B cell (primary cell): Measurements from ENCODE around the gene PRKN. TPM values are rescaled to one million over a fixed set of nuclear protein-coding genes. Genes with fewer than 3 reads are reported as not detected.

Experiments used
- ATAC-seq: fragments of 200-7000 bp; cut with Tn5 transposase; one replicate; pipeline ENCODE4 v1.10.0; 2021; ENCODE audit warnings: low read depth, mild to moderate bottlenecking, moderate number of reproducible peaks, moderate library complexity
- CTCF ChIA-PET: fragments of 350-600 bp; sonication (Branson Sonifier 250); formaldehyde crosslinking; loops from one replicate; lab custom pipeline; 2021; ENCODE audit warnings: antibody characterized with exemption, inconsistent platforms; lab: Charles Lee
- POLR2A ChIA-PET: fragments of 350-600 bp; sonication (Branson Sonifier 250); formaldehyde crosslinking; loops from one replicate; lab custom pipeline; 2021; ENCODE audit warnings: antibody characterized with exemption; lab: Charles Lee
- DNase-seq: peaks from one replicate; pipeline ENCODE4 v3.0.0; 2013
- H2AFZ ChIP-seq: 2 replicates; pipeline ENCODE4 v1.6.1; 2012; ENCODE audit warnings: mild to moderate bottlenecking, low read depth, low read length; ENCODE audit not compliant: insufficient read depth, poor library complexity, severe bottlenecking
- H3K27ac ChIP-seq, 2 donors: 1 replicate in 1 of 2; 2 replicates in 1 of 2; pipeline ENCODE4 v1.5.1; 2012 to 2013; ENCODE audit warnings: low read length in 2 of 2, mild to moderate bottlenecking in 2 of 2, moderate library complexity in 1 of 2
- H3K27me3 ChIP-seq, 4 experiments: fragments of 200-600 bp in 1 of 4; sonication (generic) in 1 of 4; replicated peaks in 1 of 4; 1 replicate in 2 of 4; 2 replicates in 2 of 4; pipeline versions ENCODE4 v1.6.1 to v1.7.0; 2013 to 2016; ENCODE audit warnings: low read length in 3 of 4, mild to moderate bottlenecking in 2 of 4, mixed read lengths in 1 of 4, moderate library complexity in 1 of 4; ENCODE audit not compliant: insufficient read depth in 4 of 4, control insufficient read depth in 3 of 4; ENCODE audit errors: control extremely low read depth in 1 of 4
- H3K36me3 ChIP-seq, 2 experiments: replicated peaks in 1 of 2; 1 replicate in 1 of 2; 2 replicates in 1 of 2; pipeline versions ENCODE4 v1.6.1 to v1.7.1; 2013; ENCODE audit warnings: low read length in 1 of 2; ENCODE audit not compliant: insufficient read depth in 2 of 2, control insufficient read depth in 1 of 2; ENCODE audit errors: control extremely low read depth in 1 of 2, extremely low read depth in 1 of 2
- H3K4me1 ChIP-seq, 2 donors: fragments of 200-600 bp in 1 of 2; sonication (generic) in 1 of 2; 1 replicate in 1 of 2; 2 replicates in 1 of 2; pipeline versions ENCODE4 v1.5.1 to v1.6.1; 2013 to 2017; ENCODE audit warnings: low read length in 2 of 2; ENCODE audit not compliant: control insufficient read depth in 2 of 2, insufficient read depth in 2 of 2
- H3K4me2 ChIP-seq: replicated peaks from 2 replicates; pipeline ENCODE3; 2012; ENCODE audit warnings: mild to moderate bottlenecking, low read depth, low read length; ENCODE audit not compliant: poor library complexity, severe bottlenecking
- H3K4me3 ChIP-seq, 5 experiments: fragments of 200-600 bp in 1 of 5; sonication (generic) in 1 of 5; 1 replicate in 3 of 5; 2 replicates in 2 of 5; pipeline versions ENCODE4 v1.5.1 to v1.7.0; 2011 to 2016; ENCODE audit warnings: low read length in 4 of 5, mild to moderate bottlenecking in 4 of 5, low read depth in 2 of 5, control low read depth in 1 of 5, moderate library complexity in 1 of 5; ENCODE audit not compliant: insufficient read depth in 1 of 5; ENCODE audit errors: control extremely low read depth in 1 of 5, extremely low read depth in 1 of 5
- H3K79me2 ChIP-seq: fragments of 200-600 bp; sonication (generic); one replicate; pipeline ENCODE4 v1.6.0; 2016; ENCODE audit warnings: low read length; ENCODE audit not compliant: control insufficient read depth, insufficient read depth
- H3K9ac ChIP-seq: fragments of 200-600 bp; sonication (generic); 2 replicates; pipeline ENCODE4 v1.6.1; 2017; ENCODE audit warnings: mild to moderate bottlenecking, low read length, moderate library complexity
- H3K9me3 ChIP-seq, 3 donors: one replicate each; pipeline versions ENCODE4 v1.6.1 to v1.7.1; 2013; ENCODE audit warnings: low read length in 2 of 3; ENCODE audit not compliant: control insufficient read depth in 2 of 3, insufficient read depth in 1 of 3; ENCODE audit errors: control extremely low read depth in 1 of 3
- H4K20me1 ChIP-seq: 2 replicates; pipeline ENCODE4 v1.6.0; 2012; ENCODE audit warnings: mild to moderate bottlenecking, low read length; ENCODE audit not compliant: insufficient read depth, control insufficient read depth, poor library complexity, severe bottlenecking
- H3K27ac Mint-ChIP-seq: one replicate; pipeline ENCODE4 v1.8.0; 2021; ENCODE audit warnings: mixed read lengths
- H3K27me3 Mint-ChIP-seq: one replicate; pipeline ENCODE4 v1.8.0; 2021; ENCODE audit warnings: mixed read lengths
- H3K4me1 Mint-ChIP-seq: one replicate; pipeline ENCODE4 v1.8.0; 2021; ENCODE audit warnings: mixed read lengths
- H3K4me3 Mint-ChIP-seq: one replicate; pipeline ENCODE4 v1.8.0; 2021; ENCODE audit warnings: mixed read lengths
- H3K9me3 Mint-ChIP-seq: one replicate; pipeline ENCODE4 v1.8.0; 2022; ENCODE audit warnings: mixed read lengths; ENCODE audit not compliant: insufficient read depth
- EZH2 ChIP-seq: IDR thresholded peaks from 2 replicates; pipeline ENCODE4 v1.6.1; 2012; ENCODE audit warnings: borderline replicate concordance, low read depth, mild to moderate bottlenecking, moderate library complexity, low read length; ENCODE audit not compliant: insufficient read depth, poor library complexity, severe bottlenecking
- WGBS: methylation state at CpG from one replicate; pipeline ENCODE4 v1.1.5; 2013; ENCODE audit warnings: missing lambda C conversion rate; ENCODE audit not compliant: insufficient coverage; 5-methylcytosine and 5-hydroxymethylcytosine counted together
- intact Hi-C: fragments of 100-400 bp; cut with micrococcal nuclease; formaldehyde crosslinking; loops from one replicate; pipeline ENCODE4 v1.10.0; 2022
- polyA plus RNA-seq: library from polyadenylated mRNA; depleted of rRNA; stranded (reverse); fragments of >200 nt; gene quantifications from 2 replicates; pipeline ENCODE4 v1.2.3, GENCODE V29; 2012
- total RNA-seq, 2 donors: library from RNA; stranded (reverse); fragments of 120-200 nt in 1 of 2; gene quantifications; 1 replicate in 1 of 2; 2 replicates in 1 of 2; pipeline versions ENCODE4 v1.2.3 to v1.2.4, GENCODE V29; 2013 to 2022
- TF ChIP-seq, protein P1 (sequence below): fragments of 200-600 bp; IDR thresholded peaks from one replicate; pipeline ENCODE4 v1.8.0; 2022; ENCODE audit warnings: antibody characterized with exemption, mild to moderate bottlenecking

PRKN gene
- total and polyA plus RNA-seq, 2 donors (not counting 1 experiment from before 2014, with no cell fraction given): 1.6 to 6.2 TPM

DNA sequence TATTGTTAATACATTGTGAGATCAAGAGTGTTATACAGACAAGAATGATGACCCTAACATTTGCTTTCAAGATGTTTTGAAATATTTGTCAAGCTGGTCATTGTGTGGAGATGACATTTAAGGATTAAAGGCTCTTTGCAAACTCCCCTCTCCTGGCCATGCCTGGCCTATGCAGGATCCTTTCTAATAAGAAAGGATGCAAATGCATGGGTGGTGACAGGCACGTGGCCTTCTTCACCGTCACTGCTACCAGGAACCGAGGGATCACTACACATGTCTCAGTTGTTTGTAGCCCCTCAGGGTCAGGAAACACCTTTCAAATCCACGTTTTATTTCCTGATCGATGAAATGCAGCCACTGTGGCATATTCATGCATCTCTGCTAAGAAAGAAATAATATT is 419.7 kb downstream of the PRKN start:
- Histone ChIP-seq H3K4me1 (no peaks in the 10 kb centered on the region), H3K4me3 (no peak overlapping the region), H3K27me3 (no peaks in the 10 kb centered on the region), H4K20me1 (no peaks in the 10 kb centered on the region), H3K36me3 (no peaks in the 10 kb centered on the region), H3K27ac (no peak overlapping the region), H3K9ac (no peak overlapping the region), H2AFZ (no peak overlapping the region), H3K9me3 (peaks cover 0 to 4% (median 0%) of the 10 kb centered on the region in 3 donors), H3K79me2 (no peaks in the 10 kb centered on the region), H3K4me2 (no peak overlapping the region)
- Mint-ChIP-seq H3K27ac (no peak overlapping the region), H3K4me1 (no peaks in the 10 kb centered on the region), H3K27me3 (no peaks in the 10 kb centered on the region), H3K9me3 (peaks cover 7% of the 10 kb centered on the region), H3K4me3 (no peak overlapping the region)
- ChIA-PET POLR2A (no interaction called here), CTCF (no interaction called here)
- DNase-seq: no peak
- no peak for ATAC-seq
- 92% methylated on average over 3 of the region's 5 CpGs for WGBS
- intact Hi-C loops: no loop called here
- TF ChIP-seq, protein P1, sequence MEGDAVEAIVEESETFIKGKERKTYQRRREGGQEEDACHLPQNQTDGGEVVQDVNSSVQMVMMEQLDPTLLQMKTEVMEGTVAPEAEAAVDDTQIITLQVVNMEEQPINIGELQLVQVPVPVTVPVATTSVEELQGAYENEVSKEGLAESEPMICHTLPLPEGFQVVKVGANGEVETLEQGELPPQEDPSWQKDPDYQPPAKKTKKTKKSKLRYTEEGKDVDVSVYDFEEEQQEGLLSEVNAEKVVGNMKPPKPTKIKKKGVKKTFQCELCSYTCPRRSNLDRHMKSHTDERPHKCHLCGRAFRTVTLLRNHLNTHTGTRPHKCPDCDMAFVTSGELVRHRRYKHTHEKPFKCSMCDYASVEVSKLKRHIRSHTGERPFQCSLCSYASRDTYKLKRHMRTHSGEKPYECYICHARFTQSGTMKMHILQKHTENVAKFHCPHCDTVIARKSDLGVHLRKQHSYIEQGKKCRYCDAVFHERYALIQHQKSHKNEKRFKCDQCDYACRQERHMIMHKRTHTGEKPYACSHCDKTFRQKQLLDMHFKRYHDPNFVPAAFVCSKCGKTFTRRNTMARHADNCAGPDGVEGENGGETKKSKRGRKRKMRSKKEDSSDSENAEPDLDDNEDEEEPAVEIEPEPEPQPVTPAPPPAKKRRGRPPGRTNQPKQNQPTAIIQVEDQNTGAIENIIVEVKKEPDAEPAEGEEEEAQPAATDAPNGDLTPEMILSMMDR: no peak
- no peak for TF ChIP-seq EZH2

- H3K27me3 Mint-ChIP-seq: no peaks in the 10 kb centered on the region
- no peak overlapping the region for H2AFZ ChIP-seq
- H3K9me3 ChIP-seq: peaks cover 0 to 4% (median 0%) of the 10 kb centered on the region in 3 donors
- DNase-seq: no peak
- H3K79me2 ChIP-seq: no peaks in the 10 kb centered on the region
- TF ChIP-seq, protein P1: no peak
- TF ChIP-seq EZH2: no peak
- no peaks in the 10 kb centered on the region for H3K36me3 ChIP-seq
- peaks cover 10% of the 10 kb centered on the region for H3K9me3 Mint-ChIP-seq
- no peak for ATAC-seq
- H3K4me1 ChIP-seq: no peaks in the 10 kb centered on the region
- H3K4me1 Mint-ChIP-seq: no peaks in the 10 kb centered on the region
- H3K4me2 ChIP-seq: no peak overlapping the region
- CTCF ChIA-PET: no interaction called here
- H3K27ac ChIP-seq: no peak overlapping the region
- H3K9ac ChIP-seq: no peak overlapping the region
- H3K4me3 Mint-ChIP-seq: no peak overlapping the region
- 94% methylated on average over 2 of the region's 7 CpGs for WGBS
- H3K27ac Mint-ChIP-seq: no peak overlapping the region
- no peaks in the 10 kb centered on the region for H3K27me3 ChIP-seq
- H4K20me1 ChIP-seq: no peaks in the 10 kb centered on the region
- H3K4me3 ChIP-seq: no peak overlapping the region
- POLR2A ChIA-PET: no interaction called here
- intact Hi-C loops: no loop called here
These were observed 420.9 kb downstream of the PRKN start for GRCh38 chr6:162306616-162307015.
